Neural cell (in vitro differentiated cells): ENCODE measurements around the gene LBR. TPM values are rescaled to one million over a fixed set of nuclear protein-coding genes. Genes with fewer than 3 reads are reported as not detected.

Experiments used
- H2AFZ ChIP-seq: fragments of 200-600, 300-800 bp; sonication (generic), shearing (Covaris generic); 2 replicates; pipeline ENCODE4 v1.6.0; 2014; ENCODE audit warnings: low read depth, mild to moderate bottlenecking, antibody characterized with exemption, low read length, moderate library complexity
- H3F3A ChIP-seq: fragments of 200-600 bp; shearing (Covaris generic); 2 replicates; pipeline ENCODE4 v1.6.1; 2016; ENCODE audit warnings: mild to moderate bottlenecking, moderate library complexity, mixed read lengths, antibody characterized with exemption, low read length; ENCODE audit not compliant: insufficient read depth, poor library complexity, severe bottlenecking
- H3K27ac ChIP-seq: fragments of 200-600, 300-800 bp; sonication (generic), shearing (Covaris generic); 2 replicates; pipeline ENCODE4 v1.5.1; 2014; ENCODE audit warnings: mild to moderate bottlenecking, low read length, moderate library complexity
- H3K27me3 ChIP-seq: fragments of 300-800, 200-600 bp; sonication (generic), shearing (Covaris generic); 2 replicates; pipeline ENCODE4 v1.6.0; 2014; ENCODE audit warnings: mild to moderate bottlenecking, low read depth, low read length, moderate library complexity; ENCODE audit not compliant: insufficient read depth
- H3K36me3 ChIP-seq: fragments of 300-800, 200-600 bp; sonication (generic), shearing (Covaris generic); 2 replicates; pipeline ENCODE4 v1.5.1; 2014; ENCODE audit warnings: mild to moderate bottlenecking, antibody characterized with exemption, low read length, moderate library complexity; ENCODE audit not compliant: insufficient read depth
- H3K4me2 ChIP-seq: fragments of 300-800, 200-600 bp; sonication (generic), shearing (Covaris generic); 2 replicates; pipeline ENCODE4 v1.6.0; 2014; ENCODE audit warnings: mild to moderate bottlenecking, low read length
- H3K4me3 ChIP-seq: fragments of 300-800, 200-600 bp; sonication (generic), shearing (Covaris generic); 2 replicates; pipeline ENCODE4 v1.5.1; 2014; ENCODE audit warnings: mild to moderate bottlenecking, low read length, moderate library complexity
- H3K79me2 ChIP-seq: fragments of 200-600 bp; shearing (Covaris generic); replicated peaks from 2 replicates; pipeline ENCODE4 v1.6.0; 2014; ENCODE audit warnings: mild to moderate bottlenecking, low read length, moderate library complexity; ENCODE audit not compliant: insufficient read depth
- H3K9ac ChIP-seq: fragments of 300-800, 200-600 bp; sonication (generic), shearing (Covaris generic); 2 replicates; pipeline ENCODE4 v1.6.1; 2016; ENCODE audit warnings: mild to moderate bottlenecking, low read length, mixed read lengths
- H3K9me2 ChIP-seq: fragments of 200-600 bp; shearing (Covaris generic); 2 replicates; pipeline ENCODE4 v1.6.1; 2016; ENCODE audit warnings: mild to moderate bottlenecking, low read length, mixed read lengths; ENCODE audit not compliant: insufficient read depth
- H3K9me3 ChIP-seq: fragments of 200-600, 300-800 bp; sonication (generic), shearing (Covaris generic); 2 replicates; pipeline ENCODE4 v1.6.1; 2016; ENCODE audit warnings: mild to moderate bottlenecking, mixed run types, low read length, moderate library complexity, mixed read lengths
- H4K20me1 ChIP-seq: fragments of 200-600 bp; shearing (Covaris generic); 2 replicates; pipeline ENCODE4 v1.6.1; 2016; ENCODE audit warnings: mild to moderate bottlenecking, mixed run types; ENCODE audit not compliant: insufficient read depth
- CTCF ChIP-seq: fragments of 450-650 bp; IDR thresholded peaks from 2 replicates; pipeline ENCODE4 v1.5.1; 2014; ENCODE audit warnings: antibody characterized with exemption, mild to moderate bottlenecking, moderate library complexity; ENCODE audit not compliant: poor library complexity, severe bottlenecking
- EP300 ChIP-seq: fragments of 450-650 bp; conservative IDR thresholded peaks from 2 replicates; pipeline ENCODE4 v1.6.1; 2014; ENCODE audit warnings: antibody characterized with exemption, mild to moderate bottlenecking, moderate library complexity; ENCODE audit not compliant: poor library complexity, severe bottlenecking
- EZH2 ChIP-seq: fragments of 200-600, 300-800 bp; shearing (Covaris generic), sonication (generic); IDR thresholded peaks from 2 replicates; pipeline ENCODE4 v1.6.1; 2014; ENCODE audit warnings: antibody characterized with exemption, low read length, borderline replicate concordance, mild to moderate bottlenecking; ENCODE audit not compliant: insufficient read depth, poor library complexity, severe bottlenecking
- MXI1 ChIP-seq: fragments of 450-650 bp; conservative IDR thresholded peaks from 2 replicates; pipeline ENCODE4 v1.6.1; 2014; ENCODE audit warnings: antibody characterized with exemption, mild to moderate bottlenecking; ENCODE audit not compliant: poor library complexity, severe bottlenecking
- POLR2AphosphoS5 ChIP-seq: IDR thresholded peaks from 2 replicates; pipeline ENCODE4 v1.6.1; 2012
- RAD21 ChIP-seq: fragments of 450-650 bp; conservative IDR thresholded peaks from 2 replicates; pipeline ENCODE4 v1.6.1; 2014; ENCODE audit warnings: antibody characterized with exemption, mild to moderate bottlenecking, moderate library complexity
- REST ChIP-seq: IDR thresholded peaks from 2 replicates; pipeline ENCODE4 v1.6.1; 2012; ENCODE audit warnings: borderline replicate concordance
- SMC3 ChIP-seq: fragments of 450-650 bp; conservative IDR thresholded peaks from 2 replicates; pipeline ENCODE4 v1.6.1; 2014; ENCODE audit warnings: antibody characterized with exemption, mild to moderate bottlenecking, moderate library complexity; ENCODE audit not compliant: poor library complexity
- TAF1 ChIP-seq: IDR thresholded peaks from 2 replicates; pipeline ENCODE4 v1.6.1; 2012; ENCODE audit warnings: low read depth
- polyA minus RNA-seq: library from RNA; depleted of rRNA, polyadenylated mRNA; stranded (reverse); fragments of >200 nt; gene quantifications from 2 replicates; pipeline ENCODE4 v1.2.3, GENCODE V29; 2014
- polyA plus RNA-seq: library from polyadenylated mRNA; depleted of rRNA; stranded (reverse); fragments of >200 nt; gene quantifications from 2 replicates; pipeline ENCODE4 v1.2.3, GENCODE V29; 2014

LBR gene
- polyA plus RNA-seq (143 and 156 TPM in 2 replicates), polyA minus RNA-seq (163 and 173 TPM in 2 replicates)

GRCh38 chr1:225427235-225428067 is at the start of gene LBR:
LBR (minus strand) TSS chr1:225428038; CDS start chr1:225424075, 3,963 bp downstream.
- H3F3A ChIP-seq: peaks cover 7% of the 10 kb centered on the region
- H3K27ac ChIP-seq: peak within 1 kb of the TSS; percentile 92
- peak within 1 kb of the TSS; percentile 100 for H3K4me2 ChIP-seq
- peak within 1 kb of the TSS; percentile 95 for H3K9ac ChIP-seq
- peaks cover 47% of the 10 kb centered on the region for H3K79me2 ChIP-seq
- peak; percentile 59 for TF ChIP-seq MXI1
- peak; percentile 94 for TF ChIP-seq POLR2AphosphoS5
- TF ChIP-seq EP300: no peak
- peaks cover 35% of the 10 kb centered on the region for H4K20me1 ChIP-seq
- peak within 1 kb of the TSS; percentile 95 for H3K4me3 ChIP-seq
- H3K9me3 ChIP-seq: no peaks in the 10 kb centered on the region
- H2AFZ ChIP-seq: peak within 1 kb of the TSS; percentile 89
- H3K36me3 ChIP-seq: no peaks in the 10 kb centered on the region
- no peaks in the 10 kb centered on the region for H3K27me3 ChIP-seq
- H3K9me2 ChIP-seq: no peaks in the 10 kb centered on the region

- TF ChIP-seq EP300 (no peak), POLR2AphosphoS5 (no peak), REST (no peak), RAD21 (no peak), EZH2 (no peak), TAF1 (no peak), SMC3 (no peak), CTCF (no peak), MXI1 (no peak)
- no peaks in the 10 kb centered on the region for H3K36me3 ChIP-seq
Measured at GRCh38 chr1:225477296-225477911, 49.6 kb upstream of the LBR start.

More at GRCh38 chr1:225477296-225477911, 49.6 kb upstream of the LBR start:
- no peak overlapping the region for H3K4me3 ChIP-seq
- H3K79me2 ChIP-seq: no peaks in the 10 kb centered on the region
- H3F3A ChIP-seq: no peaks in the 10 kb centered on the region
- H3K4me2 ChIP-seq: no peak overlapping the region
- no peaks in the 10 kb centered on the region for H3K27me3 ChIP-seq
- no peak overlapping the region for H3K9ac ChIP-seq
- no peaks in the 10 kb centered on the region for H3K9me3 ChIP-seq
- H3K27ac ChIP-seq: no peak overlapping the region
- no peaks in the 10 kb centered on the region for H3K9me2 ChIP-seq
- no peaks in the 10 kb centered on the region for H4K20me1 ChIP-seq
- H2AFZ ChIP-seq: no peak overlapping the region
